HepG2 (cell line): Measurements from ENCODE around the gene RPP21. TPM values are rescaled to one million over a fixed set of nuclear protein-coding genes. Genes with fewer than 3 reads are reported as not detected.

ENCODE experiments used
- DMTF1 ChIP-seq: sonication (generic); formaldehyde crosslinking; IDR thresholded peaks from 2 replicates; pipeline ENCODE4 v1.4.0; 2020; ENCODE audit warnings: mild to moderate bottlenecking, missing genetic modification reagents
- GRHL1 ChIP-seq: sonication (generic); formaldehyde crosslinking; conservative IDR thresholded peaks from 2 replicates; pipeline ENCODE4 v1.8.0; 2022; ENCODE audit warnings: missing genetic modification reagents
- KDM5B ChIP-seq: sonication (generic); formaldehyde crosslinking; IDR thresholded peaks from 2 replicates; pipeline ENCODE4 v1.4.0; 2020; ENCODE audit warnings: missing genetic modification reagents, mild to moderate bottlenecking, borderline replicate concordance
- MAX ChIP-seq: IDR thresholded peaks from 2 replicates; pipeline ENCODE4 v1.6.1; 2012; ENCODE audit warnings: inconsistent platforms
- ONECUT2 ChIP-seq: sonication (generic); formaldehyde crosslinking; IDR thresholded peaks from 2 replicates; pipeline ENCODE4 v1.4.0; 2020; ENCODE audit warnings: missing genetic modification reagents
- SNRNP70 ChIP-seq: fragments of 200-400 bp; formaldehyde crosslinking; IDR thresholded peaks from 2 replicates; pipeline ENCODE4 v1.6.1; 2017; ENCODE audit warnings: mild to moderate bottlenecking, low read depth, low read length, moderate library complexity
- TAF15 ChIP-seq: fragments of 200-400 bp; formaldehyde crosslinking; IDR thresholded peaks from one replicate; pipeline ENCODE4 v1.6.1; 2018; ENCODE audit warnings: mild to moderate bottlenecking, low read depth, low read length; ENCODE audit not compliant: poor library complexity, severe bottlenecking
- THRA ChIP-seq: sonication (generic); formaldehyde crosslinking; IDR thresholded peaks from 2 replicates; pipeline ENCODE4 v1.4.0; 2020; ENCODE audit warnings: missing genetic modification reagents, borderline replicate concordance
- ZFX ChIP-seq: sonication (generic); formaldehyde crosslinking; IDR thresholded peaks from 2 replicates; pipeline ENCODE4 v1.4.0; 2020; ENCODE audit warnings: mild to moderate bottlenecking, low read depth, missing genetic modification reagents, moderate library complexity
- ZKSCAN5 ChIP-seq: sonication (generic); formaldehyde crosslinking; IDR thresholded peaks from 2 replicates; pipeline ENCODE4 v1.5.1; 2020; ENCODE audit warnings: mild to moderate bottlenecking, missing genetic modification reagents
- ZMAT5 ChIP-seq: sonication (generic); formaldehyde crosslinking; IDR thresholded peaks from 2 replicates; pipeline ENCODE4 v1.5.0; 2020; ENCODE audit warnings: mild to moderate bottlenecking, low read depth, missing genetic modification reagents, borderline replicate concordance
- ZNF280B ChIP-seq: sonication (generic); formaldehyde crosslinking; IDR thresholded peaks from 2 replicates; pipeline ENCODE4 v1.5.0; 2020; ENCODE audit warnings: missing genetic modification reagents, mild to moderate bottlenecking, borderline replicate concordance
- ZNF337 ChIP-seq: sonication (generic); formaldehyde crosslinking; IDR thresholded peaks from 2 replicates; pipeline ENCODE4 v1.5.1; 2020; ENCODE audit warnings: missing genetic modification reagents, low read depth, mild to moderate bottlenecking, borderline replicate concordance
- ZNF574 ChIP-seq: sonication (generic); formaldehyde crosslinking; IDR thresholded peaks from 2 replicates; pipeline ENCODE4 v1.4.0; 2020; ENCODE audit warnings: missing genetic modification reagents
- ZNF607 ChIP-seq: sonication (generic); formaldehyde crosslinking; IDR thresholded peaks from 2 replicates; pipeline ENCODE4 v1.5.1; 2020; ENCODE audit warnings: missing genetic modification reagents, mild to moderate bottlenecking, borderline replicate concordance
- ZNF670 ChIP-seq: sonication (generic); formaldehyde crosslinking; IDR thresholded peaks from 2 replicates; pipeline ENCODE4 v1.8.0; 2022; ENCODE audit warnings: mild to moderate bottlenecking, missing genetic modification reagents, borderline replicate concordance
- ZSCAN9 ChIP-seq: IDR thresholded peaks from 2 replicates; pipeline ENCODE4 v1.6.1; 2016; ENCODE audit warnings: borderline replicate concordance
- polyA plus RNA-seq, 8 experiments: library from polyadenylated mRNA; depleted of rRNA in 3 of 8; stranded (reverse) in 7 of 8; unstranded in 1 of 8; fragments of >200 nt; fragmentation: Illumina TruSeq in 4 of 8; extraction: Trizol in 4 of 8; gene quantifications; 2 replicates each; pipeline versions ENCODE4 v1.2.1 to v1.2.3, GENCODE V29; 2011 to 2016; ENCODE audit warnings: low read depth in 4 of 8, missing spikeins in 1 of 8, mixed read lengths in 1 of 8; ENCODE audit not compliant: insufficient read depth in 1 of 8
- total RNA-seq, 5 experiments: library from RNA; depleted of rRNA; stranded (reverse); fragments of >200 nt; fragmentation: Illumina TruSeq; extraction: Trizol; gene quantifications; 2 replicates each; pipeline ENCODE4 v1.2.3, GENCODE V29; 2016; ENCODE audit warnings: low read depth in 1 of 5

The RPP21 gene
- total and polyA plus RNA-seq, 2 of the 13 experiments (the other 11 are each of a cell fraction or from before 2014, with no cell fraction given), result 53.1 to 72.3 TPM

GRCh38 chr6:30326526-30327231 lies 18.3 kb upstream of the RPP21 start, which contains the start of gene TRIM39 (continued):
- peak; percentile 92 for TF ChIP-seq ZFX (CRISPR knock-in tag)
- TF ChIP-seq MAX, result peak; percentile 48; the same call in 1 of the 2 replicates
- TF ChIP-seq ZNF574 (CRISPR knock-in tag), result peak; percentile 91
- no peak for TF ChIP-seq GRHL1 (CRISPR knock-in tag)
- TF ChIP-seq SNRNP70, result no peak
- TF ChIP-seq TAF15, result peak; percentile 78
- no peak for TF ChIP-seq ZNF280B (CRISPR knock-in tag)
- peak; percentile 71; the same call in 1 of the 2 replicates for TF ChIP-seq ZNF607
- TF ChIP-seq THRA (CRISPR knock-in tag), result peak; percentile 28
- no peak for TF ChIP-seq ZMAT5
- peak; percentile 48; the same call in 1 of the 2 replicates for TF ChIP-seq ZKSCAN5 (CRISPR knock-in tag)
- 0 out of 2 replicates have a peak, but pooled peaks have one; percentile 21 for TF ChIP-seq ZSCAN9 (CRISPR knock-in tag)
- TF ChIP-seq KDM5B (CRISPR knock-in tag), result peak; percentile 74
- TF ChIP-seq ZNF670 (CRISPR knock-in tag), result 0 out of 2 replicates have a peak, but pooled peaks have one; percentile 4
- no peak for TF ChIP-seq DMTF1
- no peak for TF ChIP-seq ONECUT2 (CRISPR knock-in tag)
- 0 out of 2 replicates have a peak, but pooled peaks have one; percentile 36 for TF ChIP-seq ZNF337 (CRISPR knock-in tag)
